A549 (cell line): ENCODE data around the gene CX3CL1. TPM values are rescaled to one million over a fixed set of nuclear protein-coding genes. Genes with fewer than 3 reads are reported as not detected.

ENCODE experiments used
- ATAC-seq, 2 experiments: fragments of 200-7000 bp in 1 of 2; fragments of >200 bp in 1 of 2; cut with Nextera tagmentation in 1 of 2; cut with Tn5 transposase in 1 of 2; 3 replicates each; pipeline versions ENCODE4 v1.8.0 to v1.9.1; 2018 to 2020; ENCODE audit warnings: mild to moderate bottlenecking in 1 of 2, moderate library complexity in 1 of 2
- CTCF ChIA-PET: fragments of 300-600 bp; sonication (Branson Sonifier 250); formaldehyde crosslinking; extraction: SDS; loops from one replicate; lab custom pipeline; 2021; ENCODE audit warnings: antibody characterized with exemption, inconsistent platforms; lab: Yijun Ruan, JAX
- POLR2A ChIA-PET: fragments of 350-600 bp; formaldehyde crosslinking; extraction: SDS; loops from one replicate; lab custom pipeline; 2021; ENCODE audit warnings: antibody characterized with exemption, inconsistent platforms; lab: Yijun Ruan, JAX
- DNase-seq, 2 experiments: peaks; one replicate each; pipeline versions ENCODE4 v3.0.0 to v3.0.0-alpha.2; 2011 to 2016; ENCODE audit warnings: low read depth in 1 of 2, low spot score in 1 of 2
- FAIRE-seq: peaks from 2 replicates; lab custom pipeline; 2011; peaks lifted over from hg19 to GRCh38; lab: Jason Lieb, UNC
- H3K27ac ChIP-seq, 2 experiments: fragments of >200 bp; sonication (Bioruptor Twin); formaldehyde crosslinking; 3 replicates each; pipeline ENCODE4 v1.5.1; 2016 to 2017
- H3K4me1 ChIP-seq: fragments of >200 bp; sonication (Bioruptor Twin); formaldehyde crosslinking; 3 replicates; pipeline ENCODE4 v1.6.1; 2016
- H3K4me2 ChIP-seq: fragments of >200 bp; sonication (Bioruptor Twin); formaldehyde crosslinking; 3 replicates; pipeline ENCODE4 v1.6.1; 2016
- H3K4me3 ChIP-seq: fragments of >200 bp; sonication (Bioruptor Twin); formaldehyde crosslinking; 3 replicates; pipeline ENCODE4 v1.5.1; 2016
- H3K9me3 ChIP-seq: fragments of >200 bp; sonication (Bioruptor Twin); formaldehyde crosslinking; 3 replicates; pipeline ENCODE4 v1.6.1; 2016
- BHLHE40 ChIP-seq: IDR thresholded peaks from 2 replicates; pipeline ENCODE4 v1.6.1; 2012; ENCODE audit warnings: low read depth, low read length, inconsistent platforms
- CBX2 ChIP-seq: fragments of 200-600 bp; sonication (generic); IDR thresholded peaks from 2 replicates; pipeline ENCODE4 v1.6.1; 2016; ENCODE audit warnings: low read depth, mild to moderate bottlenecking, borderline replicate concordance
- CBX8 ChIP-seq: fragments of 200-600 bp; sonication (generic); IDR thresholded peaks from 2 replicates; pipeline ENCODE4 v1.6.1; 2016
- CEBPB ChIP-seq, 2 experiments: fragments of >200 bp in 1 of 2; sonication (Bioruptor Twin) in 1 of 2; formaldehyde crosslinking in 1 of 2; IDR thresholded peaks; 2 replicates each; pipeline ENCODE4 v1.6.1; 2012 to 2016
- EHMT2 ChIP-seq: fragments of 200-600 bp; sonication (generic); IDR thresholded peaks from 2 replicates; pipeline ENCODE4 v1.6.1; 2016; ENCODE audit warnings: antibody characterized with exemption, low read depth, mild to moderate bottlenecking, moderate library complexity
- ESRRA ChIP-seq: fragments of 150-350 bp; IDR thresholded peaks from 2 replicates; pipeline ENCODE4 v1.6.1; 2014; ENCODE audit warnings: mild to moderate bottlenecking, low read length, borderline replicate concordance
- FOSL2 ChIP-seq, 2 experiments: fragments of 450-650 bp in 1 of 2; fragments of >200 bp in 1 of 2; sonication (Bioruptor Twin) in 1 of 2; formaldehyde crosslinking; IDR thresholded peaks; 2 replicates each; pipeline versions ENCODE4 v1.5.0 to v1.6.1; 2016 to 2020; ENCODE audit warnings: mild to moderate bottlenecking in 1 of 2, moderate library complexity in 1 of 2
- GATA3 ChIP-seq: IDR thresholded peaks from 2 replicates; pipeline ENCODE4 v1.6.1; 2012; ENCODE audit warnings: borderline replicate concordance
- HDAC2 ChIP-seq: fragments of 200-600 bp; sonication (generic); IDR thresholded peaks from 2 replicates; pipeline ENCODE4 v1.6.1; 2016
- KDM1A ChIP-seq: fragments of 200-600 bp; sonication (generic); IDR thresholded peaks from 2 replicates; pipeline ENCODE4 v1.6.1; 2016; ENCODE audit warnings: low read depth, mild to moderate bottlenecking
- MAFK ChIP-seq: fragments of 450-650 bp; IDR thresholded peaks from 2 replicates; pipeline ENCODE4 v1.6.1; 2014; ENCODE audit not compliant: partially characterized antibody
- MAZ ChIP-seq: fragments of 150-350 bp; IDR thresholded peaks from 2 replicates; pipeline ENCODE4 v1.6.1; 2014; ENCODE audit warnings: antibody characterized with exemption, low read depth, low read length, borderline replicate concordance
- PHF8 ChIP-seq: fragments of 200-600 bp; sonication (generic); IDR thresholded peaks from 2 replicates; pipeline ENCODE4 v1.6.1; 2016; ENCODE audit warnings: low read depth, mild to moderate bottlenecking, antibody characterized with exemption, moderate library complexity, borderline replicate concordance
- RAD21 ChIP-seq, 2 experiments: fragments of >200 bp in 1 of 2; sonication (Bioruptor Twin) in 1 of 2; formaldehyde crosslinking in 1 of 2; IDR thresholded peaks in 1 of 2; conservative IDR thresholded peaks in 1 of 2; 2 replicates in 1 of 2; 3 replicates in 1 of 2; pipeline ENCODE4 v1.6.1; 2012 to 2018; ENCODE audit warnings: inconsistent platforms in 1 of 2
- RARB ChIP-seq: fragments of 250-450 bp; sonication (Bioruptor Pico); IDR thresholded peaks from 2 replicates; pipeline ENCODE4 v1.8.0; 2021; ENCODE audit warnings: mild to moderate bottlenecking, moderate library complexity
- RCOR1 ChIP-seq: fragments of 150-350 bp; IDR thresholded peaks from 2 replicates; pipeline ENCODE4 v1.6.1; 2014; ENCODE audit warnings: antibody characterized with exemption, low read length, low read depth
- RNF2 ChIP-seq: fragments of 200-600 bp; sonication (generic); IDR thresholded peaks from 2 replicates; pipeline ENCODE4 v1.6.1; 2016; ENCODE audit warnings: low read depth, mild to moderate bottlenecking, antibody characterized with exemption, moderate library complexity, borderline replicate concordance
- TFCP2L1 ChIP-seq: fragments of 250-450 bp; sonication (Bioruptor Pico); IDR thresholded peaks from 2 replicates; pipeline ENCODE4 v1.5.0; 2021; ENCODE audit warnings: mild to moderate bottlenecking
- TP53 ChIP-seq: fragments of 250-450 bp; sonication (Bioruptor Pico); IDR thresholded peaks from 2 replicates; pipeline ENCODE4 v1.5.0; 2021; ENCODE audit warnings: mild to moderate bottlenecking, moderate library complexity
- ZC3H11A ChIP-seq: fragments of 450-650 bp; IDR thresholded peaks from 2 replicates; pipeline ENCODE4 v1.6.1; 2014; ENCODE audit warnings: antibody characterized with exemption, mild to moderate bottlenecking
- ZFP36 ChIP-seq: fragments of 450-650 bp; IDR thresholded peaks from 2 replicates; pipeline ENCODE4 v1.6.1; 2014; ENCODE audit warnings: borderline replicate concordance; ENCODE audit not compliant: partially characterized antibody
- ZSCAN20 ChIP-seq: fragments of 250-450 bp; sonication (Bioruptor Pico); IDR thresholded peaks from 2 replicates; pipeline ENCODE4 v1.8.0; 2022; ENCODE audit warnings: mild to moderate bottlenecking, moderate library complexity
- WGBS: methylation state at CpG from one replicate; pipeline ENCODE4 v1.1.6; 2017; ENCODE audit errors: missing lambda C conversion rate; 5-methylcytosine and 5-hydroxymethylcytosine counted together
- polyA plus RNA-seq, 4 experiments: library from polyadenylated mRNA; depleted of rRNA in 3 of 4; stranded (reverse); fragments of >200 nt; fragmentation: RNase III in 1 of 4; extraction: RNeasy Plus Mini Kit Qiagen cat#74134 plus additional on column Dnase treatment in 1 of 4; gene quantifications; 2 replicates in 3 of 4; 3 replicates in 1 of 4; pipeline ENCODE4 v1.2.3, GENCODE V29; 2011 to 2017
- TF ChIP-seq, protein P1 (sequence below): fragments of 450-650 bp; IDR thresholded peaks from 2 replicates; pipeline ENCODE4 v1.6.1; 2014; ENCODE audit warnings: antibody characterized with exemption
- TF ChIP-seq, protein P2 (sequence below): fragments of 200-600 bp; sonication (generic); IDR thresholded peaks from 2 replicates; pipeline ENCODE4 v1.6.1; 2016; ENCODE audit warnings: antibody characterized with exemption, mild to moderate bottlenecking, moderate library complexity
- TF ChIP-seq, protein P3 (sequence below): fragments of >200 bp; sonication (Bioruptor Twin); formaldehyde crosslinking; IDR thresholded peaks from 3 replicates; pipeline ENCODE4 v1.5.1; 2016
- TF ChIP-seq, protein P4 (sequence below): IDR thresholded peaks from 2 replicates; pipeline ENCODE4 v1.6.1; 2012
- TF ChIP-seq, protein P5 (sequence below): fragments of 150-350 bp; IDR thresholded peaks from 2 replicates; pipeline ENCODE4 v1.6.1; 2014; ENCODE audit warnings: low read depth, mild to moderate bottlenecking, low read length

Gene CX3CL1
- polyA plus RNA-seq, 2 of the 4 experiments (the other 2 are of a cell fraction), result 0.08 to 0.10 TPM

DNA sequence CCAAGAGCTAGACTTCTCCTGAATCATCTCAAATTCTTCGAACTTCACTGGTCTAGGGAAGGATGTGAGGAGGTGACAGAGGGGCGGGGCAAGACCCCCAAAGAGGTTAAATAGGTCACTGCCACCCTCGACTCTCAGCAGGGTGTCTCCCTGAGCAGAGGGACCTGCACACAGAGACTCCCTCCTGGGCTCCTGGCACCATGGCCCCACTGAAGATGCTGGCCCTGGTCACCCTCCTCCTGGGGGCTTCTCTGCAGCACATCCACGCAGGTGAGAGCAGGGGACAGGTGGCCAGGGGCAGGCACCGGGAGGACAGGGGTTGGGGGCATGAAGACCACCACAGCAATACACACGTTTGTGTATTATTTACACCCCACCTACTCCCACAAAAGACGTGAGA, 41.4 kb downstream of the CX3CL1 start:
- DNase-seq (no peak), ATAC-seq (no peak), FAIRE-seq (no peak)
- ChIA-PET CTCF (interaction anchor here (1.2 to 16.7 kb wide), 7 partner anchors 9 to 108 kb away, joined by 3 to 709 read pairs (median 3); partner anchors contain the start of gene CCL17), POLR2A (no interaction called here)
- no peak for TF ChIP-seq CBX8
- TF ChIP-seq ZSCAN20 (CRISPR knock-in tag), result no peak
- no peak for TF ChIP-seq CEBPB (IDR thresholded peaks at IDR 0.05)
- TF ChIP-seq, protein P1, sequence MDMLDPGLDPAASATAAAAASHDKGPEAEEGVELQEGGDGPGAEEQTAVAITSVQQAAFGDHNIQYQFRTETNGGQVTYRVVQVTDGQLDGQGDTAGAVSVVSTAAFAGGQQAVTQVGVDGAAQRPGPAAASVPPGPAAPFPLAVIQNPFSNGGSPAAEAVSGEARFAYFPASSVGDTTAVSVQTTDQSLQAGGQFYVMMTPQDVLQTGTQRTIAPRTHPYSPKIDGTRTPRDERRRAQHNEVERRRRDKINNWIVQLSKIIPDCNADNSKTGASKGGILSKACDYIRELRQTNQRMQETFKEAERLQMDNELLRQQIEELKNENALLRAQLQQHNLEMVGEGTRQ, result no peak
- TF ChIP-seq RARB, result no peak
- TF ChIP-seq RCOR1, result no peak
- no peak for TF ChIP-seq TP53 (CRISPR knock-in tag)
- no peak for TF ChIP-seq ESRRA
- TF ChIP-seq ZFP36, result no peak
- TF ChIP-seq GATA3, result no peak
- no peak for TF ChIP-seq MAZ
- TF ChIP-seq, protein P2, sequence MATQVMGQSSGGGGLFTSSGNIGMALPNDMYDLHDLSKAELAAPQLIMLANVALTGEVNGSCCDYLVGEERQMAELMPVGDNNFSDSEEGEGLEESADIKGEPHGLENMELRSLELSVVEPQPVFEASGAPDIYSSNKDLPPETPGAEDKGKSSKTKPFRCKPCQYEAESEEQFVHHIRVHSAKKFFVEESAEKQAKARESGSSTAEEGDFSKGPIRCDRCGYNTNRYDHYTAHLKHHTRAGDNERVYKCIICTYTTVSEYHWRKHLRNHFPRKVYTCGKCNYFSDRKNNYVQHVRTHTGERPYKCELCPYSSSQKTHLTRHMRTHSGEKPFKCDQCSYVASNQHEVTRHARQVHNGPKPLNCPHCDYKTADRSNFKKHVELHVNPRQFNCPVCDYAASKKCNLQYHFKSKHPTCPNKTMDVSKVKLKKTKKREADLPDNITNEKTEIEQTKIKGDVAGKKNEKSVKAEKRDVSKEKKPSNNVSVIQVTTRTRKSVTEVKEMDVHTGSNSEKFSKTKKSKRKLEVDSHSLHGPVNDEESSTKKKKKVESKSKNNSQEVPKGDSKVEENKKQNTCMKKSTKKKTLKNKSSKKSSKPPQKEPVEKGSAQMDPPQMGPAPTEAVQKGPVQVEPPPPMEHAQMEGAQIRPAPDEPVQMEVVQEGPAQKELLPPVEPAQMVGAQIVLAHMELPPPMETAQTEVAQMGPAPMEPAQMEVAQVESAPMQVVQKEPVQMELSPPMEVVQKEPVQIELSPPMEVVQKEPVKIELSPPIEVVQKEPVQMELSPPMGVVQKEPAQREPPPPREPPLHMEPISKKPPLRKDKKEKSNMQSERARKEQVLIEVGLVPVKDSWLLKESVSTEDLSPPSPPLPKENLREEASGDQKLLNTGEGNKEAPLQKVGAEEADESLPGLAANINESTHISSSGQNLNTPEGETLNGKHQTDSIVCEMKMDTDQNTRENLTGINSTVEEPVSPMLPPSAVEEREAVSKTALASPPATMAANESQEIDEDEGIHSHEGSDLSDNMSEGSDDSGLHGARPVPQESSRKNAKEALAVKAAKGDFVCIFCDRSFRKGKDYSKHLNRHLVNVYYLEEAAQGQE, result no peak
- no peak for TF ChIP-seq HDAC2
- no peak for TF ChIP-seq ZC3H11A
- no peak for TF ChIP-seq PHF8
- TF ChIP-seq, protein P3, sequence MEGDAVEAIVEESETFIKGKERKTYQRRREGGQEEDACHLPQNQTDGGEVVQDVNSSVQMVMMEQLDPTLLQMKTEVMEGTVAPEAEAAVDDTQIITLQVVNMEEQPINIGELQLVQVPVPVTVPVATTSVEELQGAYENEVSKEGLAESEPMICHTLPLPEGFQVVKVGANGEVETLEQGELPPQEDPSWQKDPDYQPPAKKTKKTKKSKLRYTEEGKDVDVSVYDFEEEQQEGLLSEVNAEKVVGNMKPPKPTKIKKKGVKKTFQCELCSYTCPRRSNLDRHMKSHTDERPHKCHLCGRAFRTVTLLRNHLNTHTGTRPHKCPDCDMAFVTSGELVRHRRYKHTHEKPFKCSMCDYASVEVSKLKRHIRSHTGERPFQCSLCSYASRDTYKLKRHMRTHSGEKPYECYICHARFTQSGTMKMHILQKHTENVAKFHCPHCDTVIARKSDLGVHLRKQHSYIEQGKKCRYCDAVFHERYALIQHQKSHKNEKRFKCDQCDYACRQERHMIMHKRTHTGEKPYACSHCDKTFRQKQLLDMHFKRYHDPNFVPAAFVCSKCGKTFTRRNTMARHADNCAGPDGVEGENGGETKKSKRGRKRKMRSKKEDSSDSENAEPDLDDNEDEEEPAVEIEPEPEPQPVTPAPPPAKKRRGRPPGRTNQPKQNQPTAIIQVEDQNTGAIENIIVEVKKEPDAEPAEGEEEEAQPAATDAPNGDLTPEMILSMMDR, result no peak
- Histone ChIP-seq H3K4me3 (no peak overlapping the region), H3K4me1 (peaks cover 16% of the 10 kb centered on the region), H3K27ac (no peak overlapping the region), H3K4me2 (no peak overlapping the region), H3K9me3 (no peaks in the 10 kb centered on the region)
- 32% methylated on average over 7 of the region's 7 CpGs for WGBS

DNA sequence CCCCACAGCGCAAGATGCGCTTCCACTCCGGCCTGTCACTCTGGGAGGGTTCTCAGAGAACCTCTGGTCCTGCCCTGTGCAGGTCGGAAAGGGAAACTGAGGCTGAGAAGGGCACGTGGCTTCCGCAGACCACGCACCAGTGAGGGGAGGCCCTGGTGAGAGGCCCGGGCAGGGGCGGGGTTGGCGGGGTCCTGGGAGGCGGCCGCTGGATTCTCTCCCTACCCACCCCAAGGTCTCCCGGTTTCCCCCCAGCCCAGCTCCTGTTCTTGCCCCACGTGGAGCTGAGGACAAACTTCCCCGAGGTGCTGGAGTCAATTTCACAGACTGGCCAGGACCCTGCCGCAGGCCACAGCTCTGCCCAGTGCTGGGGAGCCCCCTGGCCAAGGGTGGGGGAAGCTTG, 43.8 kb downstream of the CX3CL1 start:
- Histone ChIP-seq H3K4me3 (no peak overlapping the region), H3K4me1 (peaks cover 25% of the 10 kb centered on the region), H3K4me2 (no peak overlapping the region), H3K9me3 (no peaks in the 10 kb centered on the region), H3K27ac (peak overlapping the region; percentile 75 to 92; a peak in 5 of 6 replicates)
- TF ChIP-seq, protein P4, sequence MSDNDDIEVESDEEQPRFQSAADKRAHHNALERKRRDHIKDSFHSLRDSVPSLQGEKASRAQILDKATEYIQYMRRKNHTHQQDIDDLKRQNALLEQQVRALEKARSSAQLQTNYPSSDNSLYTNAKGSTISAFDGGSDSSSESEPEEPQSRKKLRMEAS, result no peak
- no peak for TF ChIP-seq RNF2
- no peak for TF ChIP-seq KDM1A
- TF ChIP-seq ESRRA, result no peak
- no peak for TF ChIP-seq RAD21 (conservative IDR thresholded peaks at IDR 0.05 in 1 of 2, IDR thresholded peaks at IDR 0.05 in 1 of 2)
- TF ChIP-seq MAFK, result no peak
- no peak for TF ChIP-seq ZSCAN20 (CRISPR knock-in tag)
- TF ChIP-seq CBX8, result no peak
- TF ChIP-seq HDAC2, result no peak
- TF ChIP-seq FOSL2 (IDR thresholded peaks at IDR 0.05), result no peak
- TF ChIP-seq FOSL2 (CRISPR knock-in tag; IDR thresholded peaks at IDR 0.05), result no peak
- TF ChIP-seq CBX2, result no peak
- TF ChIP-seq, protein P3, result no peak
- TF ChIP-seq EHMT2, result no peak
- no peak for TF ChIP-seq RARB
- no peak for TF ChIP-seq TFCP2L1 (CRISPR knock-in tag)
- TF ChIP-seq, protein P5, sequence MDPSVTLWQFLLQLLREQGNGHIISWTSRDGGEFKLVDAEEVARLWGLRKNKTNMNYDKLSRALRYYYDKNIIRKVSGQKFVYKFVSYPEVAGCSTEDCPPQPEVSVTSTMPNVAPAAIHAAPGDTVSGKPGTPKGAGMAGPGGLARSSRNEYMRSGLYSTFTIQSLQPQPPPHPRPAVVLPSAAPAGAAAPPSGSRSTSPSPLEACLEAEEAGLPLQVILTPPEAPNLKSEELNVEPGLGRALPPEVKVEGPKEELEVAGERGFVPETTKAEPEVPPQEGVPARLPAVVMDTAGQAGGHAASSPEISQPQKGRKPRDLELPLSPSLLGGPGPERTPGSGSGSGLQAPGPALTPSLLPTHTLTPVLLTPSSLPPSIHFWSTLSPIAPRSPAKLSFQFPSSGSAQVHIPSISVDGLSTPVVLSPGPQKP, result no peak
- no peak for TF ChIP-seq TP53 (CRISPR knock-in tag)
- no peak for TF ChIP-seq BHLHE40
- ChIA-PET POLR2A (interaction anchor here (0.8 kb wide), 1 partner anchor 15 kb away, joined by 3 read pairs; no protein-coding TSS in a partner anchor), CTCF (interaction anchor here (0.8 to 16.7 kb wide), 35 partner anchors 10 to 332 kb away, joined by 3 to 709 read pairs (median 8); partner anchors contain the start of genes ARL2BP, CCL17, CX3CL1 and DOK4)
- no peak for FAIRE-seq
- no peak for DNase-seq
- ATAC-seq, result peak in 1 of 2 experiments; percentile 3; a peak in 1 of 6 replicates
- 95% methylated on average over 14 of the region's 16 CpGs for WGBS
